Hematopoietic multipotent progenitor cell treated with erythropoietin and hydrocortisone succinate and interleukin-3 and kit ligand, for 6 days (in vitro differentiated cells): ENCODE measurements around the gene OR4F17.
"Not testable (repeated sequence)": the region's sequence is repeated elsewhere in the genome, so short reads cannot be mapped to it uniquely, and the experiment has no call there.

Experiments
- DNase-seq: peaks from one replicate; pipeline ENCODE4 v3.0.0-alpha.2; 2015

The OR4F17 gene, protein sequence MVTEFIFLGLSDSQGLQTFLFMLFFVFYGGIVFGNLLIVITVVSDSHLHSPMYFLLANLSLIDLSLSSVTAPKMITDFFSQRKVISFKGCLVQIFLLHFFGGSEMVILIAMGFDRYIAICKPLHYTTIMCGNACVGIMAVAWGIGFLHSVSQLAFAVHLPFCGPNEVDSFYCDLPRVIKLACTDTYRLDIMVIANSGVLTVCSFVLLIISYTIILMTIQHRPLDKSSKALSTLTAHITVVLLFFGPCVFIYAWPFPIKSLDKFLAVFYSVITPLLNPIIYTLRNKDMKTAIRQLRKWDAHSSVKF

DNA sequence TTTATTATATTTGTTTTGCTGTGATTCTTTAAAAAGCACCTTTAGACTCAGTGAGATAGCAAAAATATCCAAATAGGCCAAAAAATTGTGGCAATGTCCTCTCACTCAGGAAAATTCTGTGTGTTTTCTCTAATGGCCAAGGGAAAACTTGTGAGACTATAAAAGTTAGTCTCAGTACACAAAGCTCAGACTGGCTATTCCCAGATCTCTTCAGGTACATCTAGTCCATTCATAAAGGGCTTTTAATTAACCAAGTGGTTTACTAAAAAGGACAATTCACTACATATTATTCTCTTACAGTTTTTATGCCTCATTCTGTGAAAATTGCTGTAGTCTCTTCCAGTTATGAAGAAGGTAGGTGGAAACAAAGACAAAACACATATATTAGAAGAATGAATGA is at the start of gene OR4F17:
OR4F17 (plus strand) TSS at position 301 of the 400 bp plus-strand sequence. CDS start 3,575 bp downstream, outside the sequence.
- DNase-seq: not testable (repeated sequence)

DNA sequence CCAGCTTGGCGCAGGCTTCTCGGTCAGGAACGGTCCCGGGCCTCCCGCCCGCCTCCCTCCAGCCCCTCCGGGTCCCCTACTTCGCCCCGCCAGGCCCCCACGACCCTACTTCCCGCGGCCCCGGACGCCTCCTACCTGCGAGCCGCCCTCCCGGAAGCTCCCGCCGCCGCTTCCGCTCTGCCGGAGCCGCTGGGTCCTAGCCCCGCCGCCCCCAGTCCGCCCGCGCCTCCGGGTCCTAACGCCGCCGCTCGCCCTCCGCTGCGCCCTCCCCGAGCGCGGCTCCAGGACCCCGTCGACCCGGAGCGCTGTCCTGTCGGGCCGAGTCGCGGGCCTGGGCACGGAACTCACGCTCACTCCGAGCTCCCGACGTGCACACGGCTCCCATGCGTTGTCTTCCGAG is 36.1 kb upstream of the OR4F17 start:
- not testable (repeated sequence) for DNase-seq

GRCh38 chr19:82864-83263 is 24.0 kb upstream of the OR4F17 start:
- DNase-seq: not testable (repeated sequence)

DNA sequence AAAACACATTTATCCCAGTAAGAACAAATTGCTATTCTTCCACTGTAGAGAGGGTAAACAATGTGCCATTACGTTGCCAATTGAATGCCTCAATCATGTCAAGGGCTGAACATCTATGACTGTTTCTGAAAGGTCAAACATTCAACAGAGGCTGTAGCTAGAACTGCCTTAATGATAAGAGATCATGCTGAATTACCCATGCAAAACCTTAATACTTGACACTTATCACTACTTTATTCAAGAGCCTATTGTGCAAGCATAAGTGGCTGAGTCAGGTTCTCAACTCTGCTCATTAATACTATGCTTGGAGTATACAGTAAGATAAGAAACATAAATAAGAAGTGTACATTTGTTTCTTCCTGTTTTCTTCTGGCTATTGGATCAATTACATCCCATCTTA is 23.3 kb upstream of the OR4F17 start:
- DNase-seq: not testable (repeated sequence)

DNA sequence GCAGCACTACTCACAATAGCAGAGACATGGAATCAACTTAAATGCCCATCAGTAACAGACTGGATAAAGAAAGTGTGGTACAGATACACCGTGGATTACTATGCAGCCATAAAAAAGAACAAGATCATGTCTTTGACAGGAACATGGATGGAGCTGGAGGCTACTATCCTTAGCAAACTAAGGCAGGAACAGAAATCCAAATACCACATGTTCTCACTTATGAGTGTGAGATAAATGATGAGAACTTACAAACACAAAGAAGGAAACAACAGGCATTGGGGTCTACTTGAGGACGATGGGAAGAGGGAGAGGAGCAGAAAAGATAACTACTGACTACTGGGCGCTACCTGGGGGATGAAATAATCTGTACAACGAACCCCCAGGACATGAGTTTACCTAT is 16.2 kb upstream of the OR4F17 start:
- DNase-seq: not testable (repeated sequence)

GRCh38 chr19:94794-95193 is 12.1 kb upstream of the OR4F17 start:
- not testable (repeated sequence) for DNase-seq

DNA sequence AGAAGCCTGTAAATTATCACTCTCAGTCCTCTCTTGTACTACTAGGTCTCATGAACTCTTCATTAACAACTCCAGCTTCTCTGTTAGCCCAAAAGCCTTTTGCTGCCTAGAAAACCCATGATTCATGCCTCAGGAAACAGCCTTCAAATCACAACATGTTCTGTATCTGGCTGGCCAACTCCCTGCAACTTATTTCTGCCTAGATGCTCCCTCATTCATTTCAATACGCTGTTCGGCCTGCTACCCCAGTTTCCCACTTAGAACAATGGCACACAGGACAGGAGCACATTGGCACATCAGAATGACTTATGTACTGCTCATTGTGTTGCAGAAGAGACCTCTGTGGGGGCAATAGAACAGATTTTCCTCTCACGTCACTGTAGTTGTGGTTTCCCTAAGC is 9.3 kb upstream of the OR4F17 start:
- not testable (repeated sequence) for DNase-seq

- not testable (repeated sequence) for DNase-seq
Observed at GRCh38 chr19:120443-121140, 13.7 kb downstream of the OR4F17 start.
